ENCODE data around the gene SLC26A3. TPM values are rescaled to one million over a fixed set of nuclear protein-coding genes. Genes with fewer than 3 reads are reported as not detected.

Gene SLC26A3
- total RNA-seq, 2 donors from 2014 or later: 0.91 to 3.3 TPM

DNA sequence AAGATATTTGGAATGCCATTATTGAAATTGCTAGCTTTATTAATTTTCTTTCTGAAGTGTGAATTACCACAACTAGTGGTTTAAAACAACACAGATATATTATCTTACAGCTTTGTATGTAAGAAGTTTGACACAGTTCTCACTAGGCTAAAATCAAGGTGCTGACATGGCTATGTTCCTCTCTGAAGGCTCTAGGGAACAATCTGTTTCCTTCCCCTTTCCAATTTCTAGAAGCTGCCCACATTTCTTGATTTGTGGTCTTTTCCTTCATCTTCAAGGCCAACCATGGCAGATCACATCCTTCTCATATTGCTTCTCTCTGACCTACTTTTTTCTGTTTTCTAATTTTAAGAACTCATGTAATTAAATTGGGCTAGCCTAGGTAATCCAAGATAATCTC lies 43.3 kb upstream of the SLC26A3 start:
- Histone ChIP-seq H3K4me1 (replicated peaks) (no peaks in the 10 kb centered on the region), H3K4me3 (no peak overlapping the region), H3K36me3 (no peaks in the 10 kb centered on the region), H3K27ac (no peak overlapping the region), H3K27me3 (replicated peaks; ENCODE audit: insufficient read depth) (no peaks in the 10 kb centered on the region), H3K9me3 (no peaks in the 10 kb centered on the region)
- TF ChIP-seq, protein P1, sequence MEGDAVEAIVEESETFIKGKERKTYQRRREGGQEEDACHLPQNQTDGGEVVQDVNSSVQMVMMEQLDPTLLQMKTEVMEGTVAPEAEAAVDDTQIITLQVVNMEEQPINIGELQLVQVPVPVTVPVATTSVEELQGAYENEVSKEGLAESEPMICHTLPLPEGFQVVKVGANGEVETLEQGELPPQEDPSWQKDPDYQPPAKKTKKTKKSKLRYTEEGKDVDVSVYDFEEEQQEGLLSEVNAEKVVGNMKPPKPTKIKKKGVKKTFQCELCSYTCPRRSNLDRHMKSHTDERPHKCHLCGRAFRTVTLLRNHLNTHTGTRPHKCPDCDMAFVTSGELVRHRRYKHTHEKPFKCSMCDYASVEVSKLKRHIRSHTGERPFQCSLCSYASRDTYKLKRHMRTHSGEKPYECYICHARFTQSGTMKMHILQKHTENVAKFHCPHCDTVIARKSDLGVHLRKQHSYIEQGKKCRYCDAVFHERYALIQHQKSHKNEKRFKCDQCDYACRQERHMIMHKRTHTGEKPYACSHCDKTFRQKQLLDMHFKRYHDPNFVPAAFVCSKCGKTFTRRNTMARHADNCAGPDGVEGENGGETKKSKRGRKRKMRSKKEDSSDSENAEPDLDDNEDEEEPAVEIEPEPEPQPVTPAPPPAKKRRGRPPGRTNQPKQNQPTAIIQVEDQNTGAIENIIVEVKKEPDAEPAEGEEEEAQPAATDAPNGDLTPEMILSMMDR (IDR thresholded peaks at IDR 0.05): no peak
- TF ChIP-seq POLR2AphosphoS5 (IDR thresholded peaks at IDR 0.05) (no peak), POLR2A (IDR thresholded peaks at IDR 0.05) (no peak)
- intact Hi-C loops (cut with DNase I): no loop called here
- no peak for DNase-seq (ENCODE audit: low spot score)

DNA sequence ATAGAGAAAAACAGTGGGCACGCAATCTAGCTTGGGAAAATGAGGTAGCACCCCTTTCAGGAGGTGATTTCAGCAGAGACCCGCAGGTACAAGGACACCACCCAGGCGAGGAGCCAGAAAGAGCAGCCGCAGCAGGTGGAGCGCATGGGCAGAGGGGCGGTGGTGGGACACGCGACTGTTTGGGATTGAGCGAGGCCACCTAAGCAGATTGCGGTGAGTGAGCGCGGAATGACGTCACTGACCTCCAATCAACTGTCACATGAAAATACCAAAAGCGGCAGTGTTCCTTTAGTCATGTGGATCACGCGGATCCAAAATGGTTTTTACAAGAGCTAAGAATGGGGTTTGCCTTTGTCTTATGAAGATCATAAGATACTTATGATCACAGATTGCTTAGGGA lies 40.2 kb upstream of the SLC26A3 start:
- no peak for DNase-seq (ENCODE audit: low spot score)
- H3K27me3 ChIP-seq (replicated peaks; ENCODE audit: insufficient read depth): no peaks in the 10 kb centered on the region
- WGBS: 85% methylated on average over 16 of the region's 16 CpGs
- no peak overlapping the region for H3K27ac ChIP-seq
- intact Hi-C loops (cut with DNase I): no loop called here
- no peak overlapping the region for H3K4me3 ChIP-seq
- H3K36me3 ChIP-seq: no peaks in the 10 kb centered on the region
- H3K4me1 ChIP-seq (replicated peaks): no peaks in the 10 kb centered on the region
- TF ChIP-seq POLR2AphosphoS5 (IDR thresholded peaks at IDR 0.05): no peak
- no peak for TF ChIP-seq POLR2A (IDR thresholded peaks at IDR 0.05)
- TF ChIP-seq, protein P1 (IDR thresholded peaks at IDR 0.05): no peak
- H3K9me3 ChIP-seq: no peaks in the 10 kb centered on the region

DNA sequence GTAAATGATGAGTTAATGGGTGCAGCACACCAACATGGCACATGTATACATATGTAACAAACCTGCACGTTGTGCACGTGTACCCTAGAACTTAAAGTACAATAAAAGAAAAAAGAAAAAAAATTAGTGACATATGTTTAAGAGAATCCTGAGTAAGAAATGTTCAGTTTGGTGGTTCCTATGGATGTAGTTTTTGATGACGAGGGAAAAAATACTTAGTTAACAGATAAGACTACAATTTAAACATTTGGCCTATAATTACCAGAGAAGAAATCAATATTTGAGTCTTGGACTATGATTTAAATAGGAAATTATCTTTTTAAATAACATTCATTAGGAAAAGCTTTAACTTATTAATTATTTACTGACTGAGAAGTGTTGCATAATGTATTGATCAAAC lies 39.2 kb upstream of the SLC26A3 start:
- no peaks in the 10 kb centered on the region for H3K9me3 ChIP-seq
- no peak overlapping the region for H3K27ac ChIP-seq
- DNase-seq (ENCODE audit: low spot score): no peak
- no peak overlapping the region for H3K4me3 ChIP-seq
- H3K4me1 ChIP-seq (replicated peaks): no peaks in the 10 kb centered on the region
- WGBS: 91% methylated on average over 3 of the region's 3 CpGs
- TF ChIP-seq, protein P1 (IDR thresholded peaks at IDR 0.05): no peak
- TF ChIP-seq POLR2AphosphoS5 (IDR thresholded peaks at IDR 0.05) (no peak), POLR2A (IDR thresholded peaks at IDR 0.05) (no peak)
- H3K36me3 ChIP-seq: no peaks in the 10 kb centered on the region
- no peaks in the 10 kb centered on the region for H3K27me3 ChIP-seq (replicated peaks; ENCODE audit: insufficient read depth)
- intact Hi-C loops (cut with DNase I): no loop called here

DNA sequence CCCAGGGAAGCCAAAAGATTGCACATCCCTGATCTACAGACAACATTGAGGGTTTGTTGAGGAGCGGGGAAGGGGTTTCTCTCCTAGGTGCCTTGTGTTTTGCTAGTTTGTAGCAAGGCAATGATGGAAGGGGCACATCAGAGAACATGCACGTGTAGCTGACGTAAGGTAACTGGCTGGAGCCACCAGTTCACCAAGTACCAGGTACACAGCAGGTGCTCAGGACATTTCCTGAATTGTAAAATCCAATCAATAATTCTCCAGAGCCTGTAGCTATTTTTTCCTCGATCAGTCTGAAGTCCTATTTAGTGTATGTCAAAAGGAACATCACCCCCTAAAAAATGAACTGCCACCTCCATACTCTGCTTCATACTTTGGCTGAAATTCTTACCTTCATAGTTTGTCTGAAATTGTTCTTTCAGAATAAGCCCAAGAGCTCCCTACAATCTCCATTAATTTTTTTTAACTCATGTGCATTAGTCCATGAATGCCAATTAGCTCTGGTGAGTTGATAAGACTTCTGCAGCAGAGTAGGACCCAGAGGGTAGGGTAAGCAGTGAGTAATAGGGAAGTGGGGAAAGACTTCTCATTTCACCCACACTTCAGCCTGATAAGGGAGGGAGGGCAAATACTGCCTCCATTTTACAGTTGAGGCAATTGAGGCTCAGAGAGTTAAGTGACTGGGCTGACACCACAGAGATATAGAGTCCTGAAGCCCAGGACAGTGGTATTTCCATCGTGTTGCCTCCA lies 36.0 kb upstream of the SLC26A3 start:
- Histone ChIP-seq H3K27me3 (replicated peaks; ENCODE audit: insufficient read depth) (no peaks in the 10 kb centered on the region), H3K4me3 (no peak overlapping the region), H3K9me3 (no peaks in the 10 kb centered on the region), H3K27ac (no peak overlapping the region), H3K36me3 (no peaks in the 10 kb centered on the region), H3K4me1 (replicated peaks) (no peaks in the 10 kb centered on the region)
- 89% methylated on average over 5 of the region's 5 CpGs for WGBS
- no peak for DNase-seq (ENCODE audit: low spot score)
- no peak for TF ChIP-seq POLR2AphosphoS5 (IDR thresholded peaks at IDR 0.05)
- TF ChIP-seq, protein P1 (IDR thresholded peaks at IDR 0.05): no peak
- TF ChIP-seq POLR2A (IDR thresholded peaks at IDR 0.05): no peak
- intact Hi-C loops (cut with DNase I): no loop called here

DNA sequence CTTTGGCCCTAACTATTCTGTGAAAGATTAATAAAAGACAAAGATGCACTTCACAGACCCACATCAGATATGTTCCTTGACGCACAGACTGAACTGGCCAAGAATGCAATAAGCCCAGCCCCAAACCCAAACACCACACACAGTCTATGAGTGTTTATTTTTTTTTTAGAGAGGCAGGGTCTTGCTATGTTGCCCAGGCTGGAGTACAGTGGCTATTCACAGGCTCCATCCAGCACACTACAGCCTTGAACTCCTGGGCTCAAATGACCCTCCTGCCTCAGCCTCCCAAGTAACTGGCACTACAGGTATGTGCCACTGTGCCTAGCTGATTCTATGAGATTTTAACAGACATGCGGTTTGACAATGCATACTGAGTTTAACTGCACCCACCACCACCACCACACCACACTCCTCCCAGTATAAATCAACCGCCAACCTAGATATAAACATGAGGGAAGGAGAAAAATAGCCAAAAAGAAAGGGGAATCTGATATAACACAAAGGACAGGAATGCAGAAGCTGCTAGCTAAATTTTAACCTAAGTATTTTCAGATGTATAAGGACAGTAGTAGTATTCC lies 35.1 kb upstream of the SLC26A3 start:
- Histone ChIP-seq H3K9me3 (no peaks in the 10 kb centered on the region), H3K27me3 (replicated peaks; ENCODE audit: insufficient read depth) (no peaks in the 10 kb centered on the region), H3K4me1 (replicated peaks) (no peaks in the 10 kb centered on the region), H3K27ac (no peak overlapping the region), H3K36me3 (no peaks in the 10 kb centered on the region), H3K4me3 (no peak overlapping the region)
- WGBS: 79% methylated on average over 3 of the region's 3 CpGs
- DNase-seq (ENCODE audit: low spot score): no peak
- TF ChIP-seq POLR2A (IDR thresholded peaks at IDR 0.05) (no peak), POLR2AphosphoS5 (IDR thresholded peaks at IDR 0.05) (no peak)
- TF ChIP-seq, protein P1 (IDR thresholded peaks at IDR 0.05): no peak
- intact Hi-C loops (cut with DNase I): no loop called here
